NCI-H2107 (cell line): ENCODE measurements around the gene KCNC1.

Source experiments
- DNase-seq: peaks from one replicate; lab custom pipeline; 2025; lab: John Stamatoyannopoulos, UW

Gene KCNC1

GRCh38 chr11:17827006-17827405, 92.4 kb downstream of the KCNC1 start:
- peak; percentile 19 for DNase-seq

GRCh38 chr11:17828311-17828751, 93.8 kb downstream of the KCNC1 start:
- no peak for DNase-seq

GRCh38 chr11:17831228-17831627, 96.6 kb downstream of the KCNC1 start:
- DNase-seq, result no peak

- no peak for DNase-seq
Observed at GRCh38 chr11:17831883-17832282, 97.3 kb downstream of the KCNC1 start.
